Midbrain (tissue), 1 donor: ENCODE measurements around the gene PRKCE.

Experiments used
- DNase-seq: peaks from one replicate; lab custom pipeline; 2025; lab: John Stamatoyannopoulos, UW

The PRKCE gene

DNA sequence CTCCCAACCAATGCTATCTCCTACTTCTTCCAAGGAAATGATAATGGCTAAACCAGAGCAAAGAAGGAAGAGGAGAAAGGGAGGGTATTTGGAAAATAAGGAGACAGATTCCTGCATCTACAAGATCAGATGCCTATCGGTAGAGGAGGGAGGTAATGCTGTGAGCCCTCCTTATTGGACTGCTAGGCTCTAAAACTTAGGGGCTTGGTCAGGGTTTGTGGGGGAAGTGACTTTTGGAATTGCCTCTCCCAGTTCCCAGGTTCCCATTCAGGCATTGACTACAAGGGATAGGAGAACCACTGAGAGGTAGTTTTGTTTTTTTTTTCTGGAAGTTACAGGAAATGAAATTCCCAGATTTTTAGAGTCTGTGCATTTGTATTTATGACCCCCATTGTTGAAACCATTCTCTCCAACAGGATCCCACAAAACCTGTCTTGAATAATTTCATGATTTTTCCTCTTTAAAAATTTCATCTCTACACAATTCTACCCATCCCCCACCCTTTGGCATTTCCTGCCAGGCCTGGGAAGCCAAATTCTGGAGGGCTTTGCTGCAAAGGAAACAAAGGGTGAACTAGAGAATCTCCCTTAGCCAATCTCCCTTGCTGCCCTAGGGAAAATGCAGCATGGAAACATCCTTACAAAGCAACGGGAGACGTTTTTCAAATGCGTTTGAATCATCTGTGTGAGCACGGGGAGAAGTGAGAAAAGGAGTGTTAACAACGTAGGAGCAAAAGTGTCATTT, 363.6 kb downstream of the PRKCE start:
- no peak for DNase-seq

GRCh38 chr2:46015671-46016070, 364.2 kb downstream of the PRKCE start:
- DNase-seq = no peak

- DNase-seq = no peak
Observed at GRCh38 chr2:46016091-46016490, 364.6 kb downstream of the PRKCE start.

DNA sequence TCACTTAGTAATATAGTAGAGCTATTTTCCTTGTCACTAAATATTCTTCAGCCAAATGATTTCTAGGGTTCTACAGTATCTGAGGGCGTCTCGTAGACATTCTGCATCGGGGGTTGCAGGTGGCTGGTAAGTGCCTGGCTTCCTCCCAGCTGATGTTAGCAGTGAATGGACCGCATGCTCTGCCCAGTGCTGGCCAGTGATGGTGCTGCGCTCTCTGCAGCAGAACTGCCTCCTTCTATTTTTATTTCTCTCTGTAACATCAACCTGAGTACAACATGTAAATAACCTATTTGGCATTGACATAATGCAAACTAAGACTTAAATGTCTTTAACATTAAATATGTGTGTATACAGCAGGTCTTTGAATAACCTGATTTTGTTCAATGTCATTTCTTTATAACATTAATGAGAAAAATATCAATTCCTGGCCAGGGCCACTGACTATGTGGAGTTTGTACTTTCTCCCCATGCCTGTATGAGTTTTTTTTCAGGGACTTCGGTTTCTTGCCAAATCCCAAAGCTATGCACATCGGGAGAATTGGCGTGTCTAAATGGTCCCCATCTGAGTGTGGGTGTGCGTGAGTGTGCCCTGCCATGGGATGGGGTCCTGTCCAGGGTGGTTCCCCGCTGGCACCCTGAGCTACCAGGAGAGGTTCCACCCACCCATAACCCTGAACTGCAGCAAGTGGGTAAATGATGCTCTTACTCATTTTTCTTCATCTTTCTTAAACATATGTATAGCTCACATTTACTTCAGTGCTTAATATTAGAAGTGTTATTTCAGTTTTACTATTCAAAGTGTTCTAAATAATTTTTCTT, 367.5 kb downstream of the PRKCE start:
- DNase-seq = peak; percentile 0

DNA sequence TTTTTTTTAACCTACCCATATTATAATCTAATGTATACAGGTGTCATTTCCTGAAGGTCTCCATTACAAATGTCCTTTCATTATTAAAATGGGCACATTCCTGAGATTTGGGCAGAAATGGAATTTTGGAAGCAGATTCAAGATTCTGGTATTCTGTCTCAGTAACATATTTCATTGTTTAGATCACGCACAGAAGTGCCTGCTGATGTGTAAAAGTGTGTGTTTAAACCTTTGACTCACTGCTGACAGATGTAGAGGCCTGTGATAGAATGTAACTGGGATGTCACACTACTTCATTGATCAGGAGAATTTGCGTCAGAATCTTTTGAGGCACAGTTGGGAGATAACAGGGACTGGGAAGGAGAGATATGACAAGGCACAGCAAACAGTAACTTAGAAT, 368.9 kb downstream of the PRKCE start:
- no peak for DNase-seq

GRCh38 chr2:46023165-46023854, 371.8 kb downstream of the PRKCE start:
- no peak for DNase-seq

DNA sequence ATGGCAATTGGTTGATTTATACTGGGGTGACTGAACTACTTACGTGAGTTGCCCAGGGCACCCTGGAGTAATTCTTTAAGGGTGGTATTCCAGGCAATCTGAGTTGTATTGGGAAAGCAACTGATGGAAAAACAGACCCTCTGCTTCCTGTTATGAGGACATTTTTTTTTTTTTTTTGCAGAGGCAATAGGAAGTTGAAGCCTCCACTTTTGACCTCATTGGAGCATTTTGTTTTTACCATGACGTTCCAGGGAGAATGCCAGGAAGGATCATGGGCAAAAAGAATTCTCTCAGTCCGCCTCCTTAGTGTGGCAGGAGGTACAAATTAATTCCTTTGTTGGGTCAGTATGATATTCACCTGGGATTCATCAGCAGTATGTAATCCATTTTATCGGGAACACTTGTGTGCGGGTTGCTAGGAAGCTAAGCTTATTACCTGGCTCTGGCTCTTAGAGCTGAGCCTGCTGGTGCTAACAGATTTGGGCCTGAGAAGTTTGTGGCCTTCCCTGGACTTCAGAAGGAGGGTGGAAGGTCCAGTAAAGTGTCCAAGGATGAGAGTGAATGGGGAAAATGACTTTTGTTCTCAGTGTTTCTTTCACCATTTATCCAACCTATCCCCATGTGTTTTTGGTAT, 372.8 kb downstream of the PRKCE start:
- no peak for DNase-seq

DNA sequence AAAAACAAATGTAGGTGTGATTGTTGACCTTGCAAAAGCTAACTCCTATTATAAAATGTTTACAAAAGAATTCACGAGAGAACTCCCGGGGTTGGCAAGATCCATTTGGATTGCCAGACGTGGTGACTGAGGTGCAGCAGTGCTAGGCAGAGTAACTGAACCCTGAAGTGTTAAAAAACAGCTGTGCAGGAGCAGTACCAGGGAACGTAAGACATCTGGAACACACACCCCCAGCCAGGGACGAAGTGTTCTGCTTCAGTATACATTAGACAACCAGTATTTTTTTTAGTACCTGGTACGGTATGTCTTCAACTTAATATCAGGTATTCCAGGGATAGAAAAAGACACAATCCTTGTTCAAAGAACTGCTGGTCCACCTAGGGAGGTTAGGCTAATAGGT, 373.6 kb downstream of the PRKCE start:
- DNase-seq = no peak

GRCh38 chr2:46025676-46026075, 374.2 kb downstream of the PRKCE start:
- no peak for DNase-seq

GRCh38 chr2:46026431-46026830, 375.0 kb downstream of the PRKCE start:
- DNase-seq = no peak

- no peak for DNase-seq
Observed at GRCh38 chr2:46029332-46029811, 377.9 kb downstream of the PRKCE start.

DNA sequence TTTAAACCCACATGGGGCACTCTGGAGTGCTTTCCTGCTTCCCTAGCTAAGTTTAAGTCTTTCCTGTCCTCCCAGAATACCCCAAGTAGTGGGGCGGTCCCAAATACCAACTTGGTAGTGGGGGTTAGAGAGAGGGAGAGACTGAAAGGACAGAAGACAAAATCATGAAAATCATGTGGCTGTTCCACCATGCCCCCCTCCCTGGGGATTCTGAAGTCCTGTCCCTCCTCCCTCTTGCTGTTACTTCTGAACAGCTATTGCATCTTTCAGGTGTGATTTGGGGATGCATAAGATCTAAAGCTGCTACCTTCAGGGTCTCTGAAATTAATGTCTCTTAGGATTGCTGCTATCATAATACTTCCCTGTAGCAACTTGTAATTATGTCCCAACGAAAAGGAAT, 378.9 kb downstream of the PRKCE start:
- no peak for DNase-seq

DNA sequence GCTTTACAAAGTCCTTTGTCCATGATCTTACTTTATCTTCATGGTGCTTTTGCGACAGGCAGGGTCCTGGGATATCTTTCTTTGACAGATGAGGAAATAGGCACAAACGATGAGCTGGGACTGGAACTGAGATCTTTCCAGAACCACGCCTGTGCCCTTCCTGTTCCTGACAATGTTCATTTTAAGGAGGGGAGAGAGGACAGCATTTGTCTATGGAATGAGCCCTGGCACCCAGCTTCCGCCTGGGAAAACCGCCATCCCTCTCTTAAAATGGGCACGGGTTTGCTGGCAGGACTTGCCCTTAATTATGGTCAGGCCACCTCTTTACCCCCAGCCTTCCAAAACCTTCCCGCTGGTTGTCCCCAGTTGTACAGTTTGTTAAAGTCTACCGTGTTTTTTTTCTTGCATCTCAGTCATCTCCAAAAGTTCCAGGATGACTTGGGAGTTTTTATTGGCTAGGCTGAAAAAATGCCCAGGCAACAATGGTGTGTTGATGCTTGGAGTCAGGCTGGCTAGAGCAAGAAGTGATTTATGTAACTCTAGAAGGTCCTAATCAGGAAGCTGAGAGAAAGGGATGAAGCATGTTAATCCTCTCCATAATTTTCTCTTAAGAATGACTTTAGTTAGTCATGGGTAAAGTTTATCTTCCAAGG, 380.8 kb downstream of the PRKCE start:
- peak; percentile 3 for DNase-seq

DNA sequence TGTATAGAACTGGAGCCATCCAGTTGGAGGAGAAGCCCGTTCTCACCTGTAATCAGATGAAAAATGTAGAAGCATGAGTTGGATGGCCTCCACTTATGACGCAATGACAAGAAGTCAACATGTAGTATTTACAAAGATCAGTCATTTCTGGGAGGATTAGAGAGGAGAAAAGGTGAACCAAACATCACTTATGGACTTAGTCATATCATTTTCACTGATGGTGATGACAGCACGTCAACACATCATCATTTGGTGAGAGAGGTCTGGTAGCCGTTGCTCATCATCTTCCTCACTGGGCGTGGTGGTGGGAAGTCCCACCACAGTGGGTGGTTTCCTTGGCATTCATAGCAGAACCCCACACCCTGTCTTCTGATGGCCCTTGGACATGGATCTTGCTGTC, 381.5 kb downstream of the PRKCE start:
- DNase-seq = no peak

- DNase-seq = no peak
Observed at GRCh38 chr2:46034535-46034934, 383.1 kb downstream of the PRKCE start.

DNA sequence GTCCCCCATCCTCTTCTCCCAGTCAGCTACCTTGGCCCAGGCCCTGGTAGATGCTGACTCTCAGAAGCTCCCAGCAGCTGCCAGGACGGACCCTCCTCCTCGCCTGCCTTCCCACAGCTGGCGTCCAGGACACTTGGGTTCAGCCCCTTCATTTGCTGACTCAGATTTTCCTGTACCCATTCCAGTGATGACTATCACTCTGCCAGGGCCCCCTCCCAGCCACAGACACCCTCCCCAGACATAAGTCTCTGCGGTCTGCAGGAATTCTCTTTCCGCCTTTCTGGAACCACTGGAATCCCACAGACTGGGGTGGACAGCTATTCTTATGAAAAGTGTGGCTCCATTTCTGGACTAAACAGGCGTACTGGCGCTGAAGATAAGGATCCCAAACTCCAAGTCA, 385.5 kb downstream of the PRKCE start:
- no peak for DNase-seq

DNA sequence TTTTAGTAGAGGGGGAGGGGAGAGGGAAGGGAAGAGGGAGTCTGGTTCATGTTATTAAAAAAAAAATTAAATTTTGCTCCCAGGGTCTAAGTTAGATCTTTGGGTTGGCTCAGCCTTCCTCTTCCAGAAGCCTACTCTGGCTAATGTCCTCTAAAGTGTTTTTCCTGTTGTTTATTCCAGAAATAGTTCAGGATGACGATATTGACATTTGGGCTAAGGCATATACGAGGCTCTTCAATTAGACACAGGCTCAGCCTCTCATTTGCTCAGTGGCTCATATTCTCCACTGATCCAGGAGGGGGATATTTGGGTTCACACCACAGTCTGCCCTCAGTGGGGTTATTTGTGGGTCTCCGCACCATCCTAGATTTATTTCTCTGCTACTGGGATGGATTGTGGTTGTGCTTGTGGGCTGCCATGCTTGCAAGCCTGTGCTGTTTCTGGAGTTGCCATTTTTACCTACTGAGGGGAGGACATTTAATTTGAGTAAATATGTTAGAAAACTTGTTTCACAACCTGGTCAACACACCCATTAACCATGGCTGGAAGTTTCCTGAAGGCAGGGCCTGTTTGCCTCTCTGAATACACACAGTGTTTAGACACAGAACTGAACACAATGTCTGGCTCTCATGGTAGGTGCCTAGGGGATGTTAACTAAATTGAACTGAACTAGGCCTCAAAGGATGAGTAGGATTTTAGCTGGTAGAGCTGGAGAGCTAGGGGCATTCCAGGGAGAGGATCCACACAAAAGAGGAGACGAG, 388.2 kb downstream of the PRKCE start:
- no peak for DNase-seq

- DNase-seq = no peak
Observed at GRCh38 chr2:46040563-46041155, 389.2 kb downstream of the PRKCE start.

DNA sequence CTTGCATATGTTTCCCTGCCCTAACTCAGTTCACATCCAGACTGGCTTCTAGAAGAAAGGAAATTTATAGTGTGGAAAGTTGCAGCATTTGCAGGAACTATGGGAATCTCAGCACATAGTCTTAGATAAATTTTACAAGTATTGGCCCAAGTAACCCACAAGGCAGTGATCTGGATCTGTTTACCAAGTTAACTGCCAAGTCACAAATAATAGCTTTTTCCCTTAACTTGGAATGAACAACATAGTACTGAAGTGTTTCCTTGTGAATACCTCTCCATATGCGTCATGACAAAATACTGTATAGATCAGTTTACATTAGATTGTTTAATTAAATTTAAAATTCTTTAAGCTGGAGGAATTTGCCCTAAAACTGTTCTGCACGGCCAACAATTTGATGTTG, 390.0 kb downstream of the PRKCE start:
- no peak for DNase-seq

GRCh38 chr2:46042207-46042637, 390.7 kb downstream of the PRKCE start:
- no peak for DNase-seq
